Smooth muscle cell (in vitro differentiated cells): ENCODE data around the gene SPOP. TPM values are rescaled to one million over a fixed set of nuclear protein-coding genes. Genes with fewer than 3 reads are reported as not detected.
"Not testable (repeated sequence)": the region's sequence is repeated elsewhere in the genome, so short reads cannot be mapped to it uniquely, and the experiment has no call there.

Source experiments
- DNase-seq: peaks from one replicate; lab custom pipeline; 2025; ENCODE audit not compliant: unreplicated experiment; lab: John Stamatoyannopoulos, UW
- H2AFZ ChIP-seq: fragments of 200-600 bp; sonication (generic); 2 replicates; pipeline ENCODE4 v1.6.0; 2016; ENCODE audit warnings: antibody characterized with exemption, low read depth, mild to moderate bottlenecking
- H3F3A ChIP-seq: fragments of 200-600 bp; sonication (generic); 2 replicates; pipeline ENCODE4 v1.6.0; 2017; ENCODE audit warnings: antibody characterized with exemption, low read depth
- H3K27ac ChIP-seq: fragments of 200-600 bp; sonication (generic); 2 replicates; pipeline ENCODE4 v1.5.1; 2016; ENCODE audit warnings: low read depth, mild to moderate bottlenecking
- H3K27me3 ChIP-seq: fragments of 200-600 bp; sonication (generic); 2 replicates; pipeline ENCODE4 v1.6.1; 2016; ENCODE audit warnings: low read depth, mild to moderate bottlenecking
- H3K36me3 ChIP-seq: fragments of 200-600 bp; sonication (generic); 2 replicates; pipeline ENCODE4 v1.5.1; 2016; ENCODE audit warnings: low read depth
- H3K4me1 ChIP-seq: fragments of 200-600 bp; sonication (generic); 2 replicates; pipeline ENCODE4 v1.5.1; 2016; ENCODE audit warnings: low read depth
- H3K4me2 ChIP-seq: fragments of 200-600 bp; sonication (generic); 2 replicates; pipeline ENCODE4 v1.6.0; 2016; ENCODE audit warnings: mild to moderate bottlenecking
- H3K4me3 ChIP-seq: fragments of 200-600 bp; sonication (generic); 2 replicates; pipeline ENCODE4 v1.5.1; 2016; ENCODE audit warnings: mild to moderate bottlenecking
- H3K79me2 ChIP-seq: fragments of 200-600 bp; sonication (generic); 2 replicates; pipeline ENCODE4 v1.6.0; 2016; ENCODE audit warnings: low read depth, mild to moderate bottlenecking
- H3K9ac ChIP-seq: fragments of 200-600 bp; sonication (generic); 2 replicates; pipeline ENCODE4 v1.6.0; 2016; ENCODE audit warnings: low read depth
- H3K9me3 ChIP-seq: fragments of 200-600 bp; sonication (generic); replicated peaks from 2 replicates; pipeline ENCODE4 v1.5.1; 2016; ENCODE audit warnings: low read depth
- H4K20me1 ChIP-seq: fragments of 200-600 bp; sonication (generic); 2 replicates; pipeline ENCODE4 v1.6.0; 2016; ENCODE audit warnings: low read depth
- CTCF ChIP-seq: fragments of 200-600 bp; sonication (generic); IDR thresholded peaks from 2 replicates; pipeline ENCODE4 v1.5.1; 2017; ENCODE audit warnings: borderline replicate concordance, mild to moderate bottlenecking, antibody characterized with exemption; ENCODE audit not compliant: insufficient read depth, poor library complexity, severe bottlenecking
- WGBS: methylation state at CpG from one replicate; pipeline ENCODE4 v1.1.7; 2016; ENCODE audit warnings: low lambda C conversion rate; 5-methylcytosine and 5-hydroxymethylcytosine counted together
- polyA plus RNA-seq: library from polyadenylated mRNA; unstranded; fragments of >200 nt; fragmentation: Nextera tagmentation; extraction: Ambion mirVana; gene quantifications from 2 replicates; pipeline ENCODE4 v1.2.1, GENCODE V29; 2016
- total RNA-seq: library from RNA; depleted of rRNA; stranded (reverse); fragments of >200 nt; gene quantifications from 2 replicates; pipeline ENCODE4 v1.2.3, GENCODE V29; 2014

Gene SPOP
- total and polyA plus RNA-seq, 2 experiments from 2014 or later: 55.0 to 69.8 TPM

DNA sequence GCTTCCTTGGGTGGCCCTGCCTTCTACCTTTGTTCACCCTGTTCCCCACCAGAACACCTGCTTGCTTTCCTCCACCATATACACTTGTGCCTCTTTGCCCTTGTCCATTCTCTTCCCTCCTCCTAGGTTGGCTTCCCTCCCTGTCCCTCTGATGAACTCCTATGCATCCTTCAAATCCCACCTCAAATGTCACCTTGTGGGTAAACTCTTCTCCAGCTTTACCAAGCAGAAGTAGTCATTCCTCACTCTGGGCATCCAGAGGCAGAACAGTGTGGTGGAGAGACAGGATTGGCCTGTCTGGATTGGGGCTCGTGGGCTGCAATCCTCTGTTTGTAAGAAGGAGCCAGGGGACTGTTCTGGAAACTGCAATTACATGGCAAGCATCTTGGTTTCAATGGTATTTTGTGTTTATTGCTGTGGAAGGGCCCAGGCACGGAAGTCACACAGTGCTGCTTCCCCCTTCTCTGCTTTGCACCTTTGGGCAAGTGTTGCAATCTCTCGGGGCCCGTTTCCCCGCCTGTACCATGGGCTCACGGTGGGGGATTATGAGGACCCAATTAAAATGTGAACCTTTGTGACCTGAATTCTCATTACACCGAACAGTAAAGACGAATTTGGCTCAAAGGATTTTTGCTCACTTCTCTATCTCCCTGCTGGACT is 124.1 kb downstream of the SPOP start:
- Histone ChIP-seq H3K9ac (no peak overlapping the region), H3F3A (no peaks in the 10 kb centered on the region), H2AFZ (no peak overlapping the region), H4K20me1 (no peaks in the 10 kb centered on the region), H3K36me3 (no peaks in the 10 kb centered on the region), H3K9me3 (no peaks in the 10 kb centered on the region), H3K4me2 (no peak overlapping the region), H3K4me3 (no peak overlapping the region), H3K27me3 (peaks cover 4% of the 10 kb centered on the region), H3K4me1 (no peaks in the 10 kb centered on the region), H3K79me2 (no peaks in the 10 kb centered on the region), H3K27ac (no peak overlapping the region)
- WGBS: 75% methylated on average over 8 of the region's 8 CpGs
- TF ChIP-seq CTCF: no peak
- no peak for DNase-seq

GRCh38 chr17:49552070-49552751 is 125.7 kb downstream of the SPOP start:
- WGBS: 90% methylated on average over 26 of the region's 27 CpGs
- Histone ChIP-seq H3K4me1 (peaks cover 7% of the 10 kb centered on the region), H3K9me3 (no peaks in the 10 kb centered on the region), H3K4me3 (no peak overlapping the region), H3K4me2 (no peak overlapping the region), H3F3A (no peaks in the 10 kb centered on the region), H3K79me2 (no peaks in the 10 kb centered on the region), H3K9ac (no peak overlapping the region), H2AFZ (no peak overlapping the region), H3K27me3 (no peaks in the 10 kb centered on the region), H3K27ac (no peak overlapping the region), H3K36me3 (no peaks in the 10 kb centered on the region), H4K20me1 (no peaks in the 10 kb centered on the region)
- TF ChIP-seq CTCF: no peak
- no peak for DNase-seq

- H3K27me3 ChIP-seq: no peaks in the 10 kb centered on the region
- H3K27ac ChIP-seq: no peak overlapping the region
- no peaks in the 10 kb centered on the region for H4K20me1 ChIP-seq
- H3K4me2 ChIP-seq: no peak overlapping the region
- H2AFZ ChIP-seq: no peak overlapping the region
- TF ChIP-seq CTCF: no peak
- no peaks in the 10 kb centered on the region for H3F3A ChIP-seq
- no peak overlapping the region for H3K9ac ChIP-seq
- no peaks in the 10 kb centered on the region for H3K79me2 ChIP-seq
- H3K9me3 ChIP-seq: no peaks in the 10 kb centered on the region
- peaks cover 12% of the 10 kb centered on the region for H3K4me1 ChIP-seq
- no peak overlapping the region for H3K4me3 ChIP-seq
- no peak for DNase-seq
- 92% methylated on average over 12 of the region's 12 CpGs for WGBS
- H3K36me3 ChIP-seq: no peaks in the 10 kb centered on the region
Observed at GRCh38 chr17:49551221-49552069, 126.5 kb downstream of the SPOP start.

DNA sequence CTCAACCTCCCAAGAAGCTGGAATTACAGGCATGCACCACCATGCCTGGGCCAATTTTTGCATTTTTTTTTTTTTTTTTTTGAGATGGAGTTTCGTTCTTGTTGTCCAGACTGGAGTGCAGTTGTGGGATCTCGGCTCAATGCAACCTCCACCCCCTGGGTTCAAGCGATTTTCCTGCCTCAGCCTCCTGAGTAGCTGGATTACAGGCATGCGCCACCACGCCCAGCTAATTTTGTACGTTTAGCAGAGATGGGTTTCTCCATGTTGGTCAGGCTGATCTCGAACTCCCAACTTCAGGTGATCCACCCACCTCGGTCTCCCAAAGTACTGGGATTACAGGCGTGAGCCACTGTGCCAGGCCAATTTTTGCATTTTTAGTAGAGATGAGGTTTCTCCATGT is 127.1 kb downstream of the SPOP start:
- H3K9ac ChIP-seq, H3K4me3 ChIP-seq: not testable (repeated sequence)
- WGBS: 88% methylated on average over 9 of the region's 9 CpGs

More for the DNA sequence above, 127.1 kb downstream of the SPOP start:
- not testable (repeated sequence) for H4K20me1 ChIP-seq, H3K36me3 ChIP-seq, H3K4me2 ChIP-seq, H3K27ac ChIP-seq, H3K79me2 ChIP-seq, H2AFZ ChIP-seq, H3K9me3 ChIP-seq, DNase-seq, H3F3A ChIP-seq, H3K27me3 ChIP-seq
- H3K4me1 ChIP-seq: peaks cover 12% of the 10 kb centered on the region
